Neural cell (in vitro differentiated cells): ENCODE results near the gene STK24. TPM values are rescaled to one million over a fixed set of nuclear protein-coding genes. Genes with fewer than 3 reads are reported as not detected.

Experiments used
- H2AFZ ChIP-seq: fragments of 200-600, 300-800 bp; sonication (generic), shearing (Covaris generic); 2 replicates; pipeline ENCODE4 v1.6.0; 2014; ENCODE audit warnings: low read depth, mild to moderate bottlenecking, antibody characterized with exemption, low read length, moderate library complexity
- H3F3A ChIP-seq: fragments of 200-600 bp; shearing (Covaris generic); 2 replicates; pipeline ENCODE4 v1.6.1; 2016; ENCODE audit warnings: mild to moderate bottlenecking, moderate library complexity, mixed read lengths, antibody characterized with exemption, low read length; ENCODE audit not compliant: insufficient read depth, poor library complexity, severe bottlenecking
- H3K27ac ChIP-seq: fragments of 200-600, 300-800 bp; sonication (generic), shearing (Covaris generic); 2 replicates; pipeline ENCODE4 v1.5.1; 2014; ENCODE audit warnings: mild to moderate bottlenecking, low read length, moderate library complexity
- H3K27me3 ChIP-seq: fragments of 300-800, 200-600 bp; sonication (generic), shearing (Covaris generic); 2 replicates; pipeline ENCODE4 v1.6.0; 2014; ENCODE audit warnings: mild to moderate bottlenecking, low read depth, low read length, moderate library complexity; ENCODE audit not compliant: insufficient read depth
- H3K36me3 ChIP-seq: fragments of 300-800, 200-600 bp; sonication (generic), shearing (Covaris generic); 2 replicates; pipeline ENCODE4 v1.5.1; 2014; ENCODE audit warnings: mild to moderate bottlenecking, antibody characterized with exemption, low read length, moderate library complexity; ENCODE audit not compliant: insufficient read depth
- H3K4me2 ChIP-seq: fragments of 300-800, 200-600 bp; sonication (generic), shearing (Covaris generic); 2 replicates; pipeline ENCODE4 v1.6.0; 2014; ENCODE audit warnings: mild to moderate bottlenecking, low read length
- H3K4me3 ChIP-seq: fragments of 300-800, 200-600 bp; sonication (generic), shearing (Covaris generic); 2 replicates; pipeline ENCODE4 v1.5.1; 2014; ENCODE audit warnings: mild to moderate bottlenecking, low read length, moderate library complexity
- H3K79me2 ChIP-seq: fragments of 200-600 bp; shearing (Covaris generic); replicated peaks from 2 replicates; pipeline ENCODE4 v1.6.0; 2014; ENCODE audit warnings: mild to moderate bottlenecking, low read length, moderate library complexity; ENCODE audit not compliant: insufficient read depth
- H3K9ac ChIP-seq: fragments of 300-800, 200-600 bp; sonication (generic), shearing (Covaris generic); 2 replicates; pipeline ENCODE4 v1.6.1; 2016; ENCODE audit warnings: mild to moderate bottlenecking, low read length, mixed read lengths
- H3K9me2 ChIP-seq: fragments of 200-600 bp; shearing (Covaris generic); 2 replicates; pipeline ENCODE4 v1.6.1; 2016; ENCODE audit warnings: mild to moderate bottlenecking, low read length, mixed read lengths; ENCODE audit not compliant: insufficient read depth
- H3K9me3 ChIP-seq: fragments of 200-600, 300-800 bp; sonication (generic), shearing (Covaris generic); 2 replicates; pipeline ENCODE4 v1.6.1; 2016; ENCODE audit warnings: mild to moderate bottlenecking, mixed run types, low read length, moderate library complexity, mixed read lengths
- H4K20me1 ChIP-seq: fragments of 200-600 bp; shearing (Covaris generic); 2 replicates; pipeline ENCODE4 v1.6.1; 2016; ENCODE audit warnings: mild to moderate bottlenecking, mixed run types; ENCODE audit not compliant: insufficient read depth
- EP300 ChIP-seq: fragments of 450-650 bp; conservative IDR thresholded peaks from 2 replicates; pipeline ENCODE4 v1.6.1; 2014; ENCODE audit warnings: antibody characterized with exemption, mild to moderate bottlenecking, moderate library complexity; ENCODE audit not compliant: poor library complexity, severe bottlenecking
- EZH2 ChIP-seq: fragments of 200-600, 300-800 bp; shearing (Covaris generic), sonication (generic); IDR thresholded peaks from 2 replicates; pipeline ENCODE4 v1.6.1; 2014; ENCODE audit warnings: antibody characterized with exemption, low read length, borderline replicate concordance, mild to moderate bottlenecking; ENCODE audit not compliant: insufficient read depth, poor library complexity, severe bottlenecking
- MXI1 ChIP-seq: fragments of 450-650 bp; conservative IDR thresholded peaks from 2 replicates; pipeline ENCODE4 v1.6.1; 2014; ENCODE audit warnings: antibody characterized with exemption, mild to moderate bottlenecking; ENCODE audit not compliant: poor library complexity, severe bottlenecking
- POLR2AphosphoS5 ChIP-seq: IDR thresholded peaks from 2 replicates; pipeline ENCODE4 v1.6.1; 2012
- RAD21 ChIP-seq: fragments of 450-650 bp; conservative IDR thresholded peaks from 2 replicates; pipeline ENCODE4 v1.6.1; 2014; ENCODE audit warnings: antibody characterized with exemption, mild to moderate bottlenecking, moderate library complexity
- SMC3 ChIP-seq: fragments of 450-650 bp; conservative IDR thresholded peaks from 2 replicates; pipeline ENCODE4 v1.6.1; 2014; ENCODE audit warnings: antibody characterized with exemption, mild to moderate bottlenecking, moderate library complexity; ENCODE audit not compliant: poor library complexity
- TAF1 ChIP-seq: IDR thresholded peaks from 2 replicates; pipeline ENCODE4 v1.6.1; 2012; ENCODE audit warnings: low read depth
- polyA plus RNA-seq: library from polyadenylated mRNA; depleted of rRNA; stranded (reverse); fragments of >200 nt; gene quantifications from 2 replicates; pipeline ENCODE4 v1.2.3, GENCODE V29; 2014
- TF ChIP-seq, protein P1 (sequence below): IDR thresholded peaks from 2 replicates; pipeline ENCODE4 v1.6.1; 2012; ENCODE audit warnings: borderline replicate concordance
- TF ChIP-seq, protein P2 (sequence below): fragments of 450-650 bp; IDR thresholded peaks from 2 replicates; pipeline ENCODE4 v1.5.1; 2014; ENCODE audit warnings: antibody characterized with exemption, mild to moderate bottlenecking, moderate library complexity; ENCODE audit not compliant: poor library complexity, severe bottlenecking

Gene STK24
- polyA plus RNA-seq, 1 donor from 2014 or later: 66.0 TPM

DNA sequence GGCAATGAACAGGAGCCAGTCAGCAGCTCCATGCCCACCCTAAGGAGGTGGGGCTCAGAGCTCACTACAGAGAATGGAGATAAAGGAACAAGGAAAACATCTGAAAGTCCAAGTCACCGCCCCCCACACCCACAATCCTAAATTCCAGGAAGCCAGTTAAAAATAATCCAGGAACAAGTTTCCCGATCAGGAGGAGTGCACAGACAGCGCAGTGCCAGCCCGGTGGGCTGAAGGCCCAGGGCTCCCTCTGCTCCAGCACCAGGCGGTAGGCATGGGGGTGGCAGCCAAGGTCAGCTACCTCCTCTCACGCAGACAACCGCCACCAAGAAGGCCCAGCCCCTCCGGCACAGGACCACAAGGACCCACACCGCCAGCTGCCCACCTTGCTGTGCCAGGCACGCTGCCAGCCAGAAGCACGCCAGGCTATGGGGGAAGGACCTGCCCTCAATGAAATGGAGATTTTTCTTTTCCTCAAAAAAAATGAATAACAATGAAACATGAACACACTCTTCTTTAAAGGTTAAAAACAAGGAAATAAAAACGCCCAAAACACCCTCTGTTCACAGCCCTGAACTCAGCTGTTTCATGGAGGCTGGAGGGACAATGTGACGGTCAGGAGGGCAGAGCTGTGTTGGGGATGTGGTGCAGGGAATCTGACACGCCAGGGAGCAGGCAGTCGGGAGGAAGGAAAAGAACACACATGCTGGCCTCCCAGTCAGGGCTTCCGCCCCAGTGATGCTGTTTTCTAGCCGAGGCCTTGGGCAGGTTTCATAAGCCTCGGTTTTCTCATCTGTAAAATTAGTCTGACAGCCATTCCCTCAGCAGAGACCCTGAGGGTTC lies 11.0 kb downstream of the STK24 start:
- Histone ChIP-seq H3K9me2 (no peaks in the 10 kb centered on the region), H3K4me3 (no peak overlapping the region), H4K20me1 (no peaks in the 10 kb centered on the region), H3K4me2 (no peak overlapping the region), H2AFZ (no peak overlapping the region), H3K27ac (no peak overlapping the region), H3K9me3 (no peaks in the 10 kb centered on the region), H3K9ac (no peak overlapping the region), H3K36me3 (no peaks in the 10 kb centered on the region), H3F3A (no peaks in the 10 kb centered on the region), H3K79me2 (peaks cover 78% of the 10 kb centered on the region), H3K27me3 (no peaks in the 10 kb centered on the region)
- TF ChIP-seq TAF1 (no peak), POLR2AphosphoS5 (no peak), SMC3 (no peak), MXI1 (no peak), EZH2 (no peak), RAD21 (no peak), EP300 (no peak)
- TF ChIP-seq, protein P1, sequence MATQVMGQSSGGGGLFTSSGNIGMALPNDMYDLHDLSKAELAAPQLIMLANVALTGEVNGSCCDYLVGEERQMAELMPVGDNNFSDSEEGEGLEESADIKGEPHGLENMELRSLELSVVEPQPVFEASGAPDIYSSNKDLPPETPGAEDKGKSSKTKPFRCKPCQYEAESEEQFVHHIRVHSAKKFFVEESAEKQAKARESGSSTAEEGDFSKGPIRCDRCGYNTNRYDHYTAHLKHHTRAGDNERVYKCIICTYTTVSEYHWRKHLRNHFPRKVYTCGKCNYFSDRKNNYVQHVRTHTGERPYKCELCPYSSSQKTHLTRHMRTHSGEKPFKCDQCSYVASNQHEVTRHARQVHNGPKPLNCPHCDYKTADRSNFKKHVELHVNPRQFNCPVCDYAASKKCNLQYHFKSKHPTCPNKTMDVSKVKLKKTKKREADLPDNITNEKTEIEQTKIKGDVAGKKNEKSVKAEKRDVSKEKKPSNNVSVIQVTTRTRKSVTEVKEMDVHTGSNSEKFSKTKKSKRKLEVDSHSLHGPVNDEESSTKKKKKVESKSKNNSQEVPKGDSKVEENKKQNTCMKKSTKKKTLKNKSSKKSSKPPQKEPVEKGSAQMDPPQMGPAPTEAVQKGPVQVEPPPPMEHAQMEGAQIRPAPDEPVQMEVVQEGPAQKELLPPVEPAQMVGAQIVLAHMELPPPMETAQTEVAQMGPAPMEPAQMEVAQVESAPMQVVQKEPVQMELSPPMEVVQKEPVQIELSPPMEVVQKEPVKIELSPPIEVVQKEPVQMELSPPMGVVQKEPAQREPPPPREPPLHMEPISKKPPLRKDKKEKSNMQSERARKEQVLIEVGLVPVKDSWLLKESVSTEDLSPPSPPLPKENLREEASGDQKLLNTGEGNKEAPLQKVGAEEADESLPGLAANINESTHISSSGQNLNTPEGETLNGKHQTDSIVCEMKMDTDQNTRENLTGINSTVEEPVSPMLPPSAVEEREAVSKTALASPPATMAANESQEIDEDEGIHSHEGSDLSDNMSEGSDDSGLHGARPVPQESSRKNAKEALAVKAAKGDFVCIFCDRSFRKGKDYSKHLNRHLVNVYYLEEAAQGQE: no peak
- TF ChIP-seq, protein P2, sequence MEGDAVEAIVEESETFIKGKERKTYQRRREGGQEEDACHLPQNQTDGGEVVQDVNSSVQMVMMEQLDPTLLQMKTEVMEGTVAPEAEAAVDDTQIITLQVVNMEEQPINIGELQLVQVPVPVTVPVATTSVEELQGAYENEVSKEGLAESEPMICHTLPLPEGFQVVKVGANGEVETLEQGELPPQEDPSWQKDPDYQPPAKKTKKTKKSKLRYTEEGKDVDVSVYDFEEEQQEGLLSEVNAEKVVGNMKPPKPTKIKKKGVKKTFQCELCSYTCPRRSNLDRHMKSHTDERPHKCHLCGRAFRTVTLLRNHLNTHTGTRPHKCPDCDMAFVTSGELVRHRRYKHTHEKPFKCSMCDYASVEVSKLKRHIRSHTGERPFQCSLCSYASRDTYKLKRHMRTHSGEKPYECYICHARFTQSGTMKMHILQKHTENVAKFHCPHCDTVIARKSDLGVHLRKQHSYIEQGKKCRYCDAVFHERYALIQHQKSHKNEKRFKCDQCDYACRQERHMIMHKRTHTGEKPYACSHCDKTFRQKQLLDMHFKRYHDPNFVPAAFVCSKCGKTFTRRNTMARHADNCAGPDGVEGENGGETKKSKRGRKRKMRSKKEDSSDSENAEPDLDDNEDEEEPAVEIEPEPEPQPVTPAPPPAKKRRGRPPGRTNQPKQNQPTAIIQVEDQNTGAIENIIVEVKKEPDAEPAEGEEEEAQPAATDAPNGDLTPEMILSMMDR: no peak

GRCh38 chr13:98564204-98564603 lies 12.7 kb downstream of the STK24 start:
- no peaks in the 10 kb centered on the region for H4K20me1 ChIP-seq

More at GRCh38 chr13:98564204-98564603, 12.7 kb downstream of the STK24 start:
- H3K9ac ChIP-seq: no peak overlapping the region
- no peaks in the 10 kb centered on the region for H3K9me3 ChIP-seq
- H3K4me2 ChIP-seq: no peak overlapping the region
- TF ChIP-seq SMC3 (no peak), EP300 (no peak), RAD21 (no peak), TAF1 (no peak), EZH2 (no peak), MXI1 (no peak), POLR2AphosphoS5 (no peak)
- TF ChIP-seq, protein P2: no peak
- H3K27ac ChIP-seq: no peak overlapping the region
- H3K4me3 ChIP-seq: no peak overlapping the region
- H3K9me2 ChIP-seq: no peaks in the 10 kb centered on the region
- no peaks in the 10 kb centered on the region for H3K36me3 ChIP-seq
- H3K27me3 ChIP-seq: no peaks in the 10 kb centered on the region
- H3K79me2 ChIP-seq: peaks cover 74% of the 10 kb centered on the region
- no peak overlapping the region for H2AFZ ChIP-seq
- no peaks in the 10 kb centered on the region for H3F3A ChIP-seq
